Cardiac muscle cell (in vitro differentiated cells and primary cell): ENCODE measurements around the gene TAPBP. TPM values are rescaled to one million over a fixed set of nuclear protein-coding genes. Genes with fewer than 3 reads are reported as not detected.

Source experiments
- DNase-seq, 2 donors: peaks; one replicate each; pipeline versions ENCODE4 v3.0.0 to v3.0.0-alpha.2; 2010 to 2017; ENCODE audit warnings: low read depth in 1 of 2, low spot score in 1 of 2
- H3K27ac ChIP-seq: fragments of 200-600 bp; sonication (generic); 2 replicates; pipeline ENCODE4 v1.5.1; 2016
- H3K27me3 ChIP-seq: fragments of 200-600 bp; sonication (generic); 2 replicates; pipeline ENCODE4 v1.6.0; 2016; ENCODE audit warnings: control low read depth
- H3K36me3 ChIP-seq: fragments of 200-600 bp; sonication (generic); 2 replicates; pipeline ENCODE4 v1.5.1; 2016; ENCODE audit warnings: control low read depth
- H3K4me1 ChIP-seq: fragments of 200-600 bp; sonication (generic); 2 replicates; pipeline ENCODE4 v1.8.1; 2017; ENCODE audit warnings: low read depth, mild to moderate bottlenecking, mixed run types
- H3K4me3 ChIP-seq: fragments of 200-600 bp; sonication (generic); 2 replicates; pipeline ENCODE4 v1.5.1; 2016; ENCODE audit warnings: mild to moderate bottlenecking
- H3K9me3 ChIP-seq: fragments of 200-600 bp; sonication (generic); 2 replicates; pipeline ENCODE4 v1.5.1; 2017; ENCODE audit warnings: low read depth, mild to moderate bottlenecking, control low read depth
- polyA plus RNA-seq: library from polyadenylated mRNA; unstranded; fragments of >200 nt; fragmentation: Nextera tagmentation; extraction: Ambion mirVana; gene quantifications from 2 replicates; pipeline ENCODE4 v1.2.1, GENCODE V29; 2016
- total RNA-seq: library from RNA; depleted of rRNA; stranded (reverse); fragments of >200 nt; gene quantifications from 2 replicates; pipeline ENCODE4 v1.2.3, GENCODE V29; 2016
- TF ChIP-seq, protein P1 (sequence below): IDR thresholded peaks from 2 replicates; pipeline ENCODE4 v1.5.1; 2012; ENCODE audit warnings: low read depth, mild to moderate bottlenecking, low read length

TAPBP gene
- total and polyA plus RNA-seq, 2 experiments from 2014 or later, result 30.8 to 36.4 TPM

DNA sequence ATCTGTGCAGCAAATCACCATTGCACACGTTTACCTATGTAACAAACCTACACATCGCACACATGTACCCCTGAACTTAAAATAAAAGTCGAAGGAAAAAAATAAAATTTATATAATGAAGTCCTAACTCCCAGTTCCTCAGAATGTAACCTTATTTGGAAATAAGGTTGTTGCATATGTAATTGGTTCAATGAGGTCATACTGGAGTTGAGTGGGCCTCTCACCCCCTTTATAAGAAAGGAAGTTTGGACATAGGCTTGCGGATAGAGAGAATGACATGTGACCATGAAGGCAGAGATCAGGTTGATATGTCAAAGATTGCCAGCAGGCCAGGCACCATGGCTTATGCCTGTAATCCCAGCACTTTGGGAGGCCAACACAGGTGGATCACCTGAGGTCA lies 19.8 kb upstream of the TAPBP start:
- Histone ChIP-seq H3K27me3 (no peaks in the 10 kb centered on the region), H3K27ac (no peak overlapping the region), H3K4me1 (no peaks in the 10 kb centered on the region), H3K4me3 (no peak overlapping the region), H3K36me3 (no peaks in the 10 kb centered on the region), H3K9me3 (no peaks in the 10 kb centered on the region)
- TF ChIP-seq, protein P1, sequence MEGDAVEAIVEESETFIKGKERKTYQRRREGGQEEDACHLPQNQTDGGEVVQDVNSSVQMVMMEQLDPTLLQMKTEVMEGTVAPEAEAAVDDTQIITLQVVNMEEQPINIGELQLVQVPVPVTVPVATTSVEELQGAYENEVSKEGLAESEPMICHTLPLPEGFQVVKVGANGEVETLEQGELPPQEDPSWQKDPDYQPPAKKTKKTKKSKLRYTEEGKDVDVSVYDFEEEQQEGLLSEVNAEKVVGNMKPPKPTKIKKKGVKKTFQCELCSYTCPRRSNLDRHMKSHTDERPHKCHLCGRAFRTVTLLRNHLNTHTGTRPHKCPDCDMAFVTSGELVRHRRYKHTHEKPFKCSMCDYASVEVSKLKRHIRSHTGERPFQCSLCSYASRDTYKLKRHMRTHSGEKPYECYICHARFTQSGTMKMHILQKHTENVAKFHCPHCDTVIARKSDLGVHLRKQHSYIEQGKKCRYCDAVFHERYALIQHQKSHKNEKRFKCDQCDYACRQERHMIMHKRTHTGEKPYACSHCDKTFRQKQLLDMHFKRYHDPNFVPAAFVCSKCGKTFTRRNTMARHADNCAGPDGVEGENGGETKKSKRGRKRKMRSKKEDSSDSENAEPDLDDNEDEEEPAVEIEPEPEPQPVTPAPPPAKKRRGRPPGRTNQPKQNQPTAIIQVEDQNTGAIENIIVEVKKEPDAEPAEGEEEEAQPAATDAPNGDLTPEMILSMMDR, result no peak
- DNase-seq, result no peak

DNA sequence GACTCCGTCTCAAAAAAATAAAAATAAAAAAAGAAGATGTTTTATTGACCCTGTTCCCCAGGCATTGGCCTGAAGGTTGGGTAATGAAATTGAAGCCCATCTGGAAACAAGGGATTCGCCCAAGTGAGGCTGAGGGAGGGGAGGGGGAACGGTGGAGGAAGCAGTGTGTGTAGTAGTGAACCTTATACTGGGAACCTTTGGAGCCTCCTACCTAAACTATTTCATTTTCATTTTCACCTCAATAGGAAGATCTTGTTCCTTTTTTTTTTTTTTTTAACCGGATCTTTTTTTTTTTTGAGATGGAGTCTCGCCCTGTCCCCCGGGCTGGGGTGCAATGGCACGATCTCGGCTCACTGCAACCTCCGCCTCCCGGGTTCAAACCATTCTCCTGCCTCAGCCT lies 16.9 kb upstream of the TAPBP start:
- H3K27ac ChIP-seq, result no peak overlapping the region
- no peaks in the 10 kb centered on the region for H3K4me1 ChIP-seq
- no peak for DNase-seq
- no peak overlapping the region for H3K4me3 ChIP-seq
- TF ChIP-seq, protein P1, result no peak
- no peaks in the 10 kb centered on the region for H3K27me3 ChIP-seq
- no peaks in the 10 kb centered on the region for H3K36me3 ChIP-seq
- no peaks in the 10 kb centered on the region for H3K9me3 ChIP-seq

DNA sequence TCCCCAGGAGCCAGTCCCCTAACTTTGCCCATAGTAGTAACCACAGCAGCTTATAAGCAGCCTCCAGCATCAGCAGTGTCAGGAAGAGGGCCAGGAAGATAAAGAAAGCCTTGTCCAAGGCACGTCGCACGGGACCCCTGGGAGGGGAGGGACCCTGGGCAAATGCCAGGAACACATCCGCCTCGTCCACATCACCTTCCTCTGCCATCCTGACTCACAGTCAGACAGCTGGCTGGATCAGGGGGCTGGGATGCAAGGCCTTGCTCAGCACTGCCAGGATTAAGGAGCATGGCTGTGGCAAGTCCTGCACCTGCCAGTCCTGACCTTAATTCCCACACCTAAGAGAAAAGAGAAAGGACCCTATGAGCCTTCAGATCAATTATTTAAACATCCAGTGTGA lies 15.2 kb upstream of the TAPBP start:
- H3K4me1 ChIP-seq, result no peaks in the 10 kb centered on the region
- no peak for DNase-seq

DNA sequence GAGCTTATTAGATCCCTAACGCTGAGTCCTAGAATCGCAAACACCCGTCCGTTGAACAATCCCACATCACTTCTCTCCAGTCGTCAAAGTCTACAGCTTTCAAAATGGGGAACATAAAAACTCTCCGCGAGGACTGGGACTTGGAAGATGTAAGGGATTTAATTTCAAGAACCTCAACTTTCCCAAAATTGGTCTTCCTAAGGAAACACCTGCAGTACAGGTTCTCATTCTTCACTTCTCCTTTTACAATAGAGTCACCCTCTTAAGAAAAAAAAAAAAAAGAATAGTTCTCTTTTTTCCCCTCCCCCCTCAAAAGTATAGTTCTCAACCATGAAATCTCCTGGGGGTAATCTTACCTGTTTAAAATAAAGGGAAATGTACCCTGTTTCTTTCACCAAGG lies 10.2 kb upstream of the TAPBP start:
- no peaks in the 10 kb centered on the region for H3K9me3 ChIP-seq
- TF ChIP-seq, protein P1, result no peak
- DNase-seq, result no peak
- H3K4me3 ChIP-seq, result no peak overlapping the region
- H3K27me3 ChIP-seq, result no peaks in the 10 kb centered on the region
- no peak overlapping the region for H3K27ac ChIP-seq
- peaks cover 14% of the 10 kb centered on the region for H3K36me3 ChIP-seq
- H3K4me1 ChIP-seq, result peaks cover 6% of the 10 kb centered on the region

More for the DNA sequence above, 15.2 kb upstream of the TAPBP start:
- Histone ChIP-seq H3K36me3 (no peaks in the 10 kb centered on the region), H3K9me3 (no peaks in the 10 kb centered on the region), H3K27ac (no peak overlapping the region), H3K4me3 (no peak overlapping the region), H3K27me3 (no peaks in the 10 kb centered on the region)
- TF ChIP-seq, protein P1, result no peak

DNA sequence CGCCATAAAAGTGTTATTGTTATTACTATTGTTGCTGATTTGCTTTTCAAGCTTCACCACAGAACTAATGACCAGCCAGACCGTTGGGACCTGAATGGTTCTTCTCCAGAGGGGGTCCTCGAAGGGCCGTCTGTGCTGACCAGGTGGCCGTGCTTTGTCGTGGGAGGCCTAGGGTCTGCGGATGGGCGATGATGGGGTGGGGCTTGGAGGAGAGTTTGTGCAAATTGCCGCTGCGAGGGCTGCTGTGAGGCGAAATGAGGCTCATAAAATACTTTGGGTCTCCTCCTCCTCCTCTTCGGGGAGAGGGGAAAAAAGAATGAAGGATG lies 9.7 kb upstream of the TAPBP start:
- H3K36me3 ChIP-seq, result peaks cover 20% of the 10 kb centered on the region
- H3K4me3 ChIP-seq, result peak overlapping the region; percentile 63
- TF ChIP-seq, protein P1, result no peak
- DNase-seq, result no peak
- H3K27ac ChIP-seq, result peak overlapping the region; percentile 92
- H3K9me3 ChIP-seq, result no peaks in the 10 kb centered on the region
- peaks cover 6% of the 10 kb centered on the region for H3K4me1 ChIP-seq
- H3K27me3 ChIP-seq, result no peaks in the 10 kb centered on the region

DNA sequence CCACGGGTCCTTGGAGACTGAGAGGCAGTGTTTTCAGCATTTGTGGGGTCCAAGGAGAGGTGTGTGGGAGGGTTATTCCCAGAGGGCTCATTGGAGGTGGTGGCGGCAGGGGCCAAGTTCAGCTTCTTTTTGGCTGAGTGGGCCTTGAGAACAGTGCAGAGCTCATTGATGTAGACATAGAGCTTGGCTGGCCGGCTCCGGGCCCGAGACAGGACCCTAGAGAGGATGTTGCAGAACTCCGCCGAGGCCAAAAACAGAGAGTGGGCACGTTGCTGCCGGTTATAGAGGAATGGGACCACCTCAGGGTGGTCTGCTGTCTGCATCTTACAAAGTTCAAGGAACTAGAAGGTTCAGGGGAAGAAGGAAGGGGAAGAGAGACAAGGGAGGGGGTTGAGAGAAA lies 7.3 kb upstream of the TAPBP start:
- Histone ChIP-seq H3K27ac (no peak overlapping the region), H3K4me3 (no peak overlapping the region), H3K36me3 (peaks cover 21% of the 10 kb centered on the region), H3K27me3 (no peaks in the 10 kb centered on the region), H3K4me1 (peaks cover 9% of the 10 kb centered on the region), H3K9me3 (no peaks in the 10 kb centered on the region)
- DNase-seq, result no peak
- TF ChIP-seq, protein P1, result no peak
